ENCODE results near the gene ABCA2.
"Not testable (repeated sequence)": the region's sequence is repeated elsewhere in the genome, so short reads cannot be mapped to it uniquely, and the experiment has no call there.

ABCA2 gene

GRCh38 chr9:137063311-137064026 is 35.4 kb upstream of the ABCA2 start:
- no peak overlapping the region for H3K9ac ChIP-seq (ENCODE audit: low read depth, low read length)
- no peak overlapping the region for H3K27ac ChIP-seq (ENCODE audit: low read depth, low read length)
- H3K36me3 ChIP-seq (ENCODE audit: control insufficient read depth, insufficient read depth, low read length) = peaks cover 9% of the 10 kb centered on the region; the same call in 1 of the 2 replicates
- H3K9me3 ChIP-seq (ENCODE audit: control insufficient read depth, insufficient read depth, low read length) = no peaks in the 10 kb centered on the region
- H3K4me3 ChIP-seq (ENCODE audit: low read depth, low read length) = no peak overlapping the region
- no peaks in the 10 kb centered on the region for H3K27me3 ChIP-seq (ENCODE audit: control insufficient read depth, insufficient read depth, low read length)
- 0 out of 2 replicates have a peak, but pooled peaks cover 4% of the 10 kb centered on the region for H3K4me1 ChIP-seq (ENCODE audit: control insufficient read depth, insufficient read depth, low read length)

- H3K36me3 ChIP-seq (ENCODE audit: control insufficient read depth, insufficient read depth, low read length); H3K27ac ChIP-seq (ENCODE audit: low read depth, low read length); H3K27me3 ChIP-seq (ENCODE audit: control insufficient read depth, insufficient read depth, low read length); H3K9ac ChIP-seq (ENCODE audit: low read depth, low read length); H3K9me3 ChIP-seq (ENCODE audit: control insufficient read depth, insufficient read depth, low read length); H3K4me1 ChIP-seq (ENCODE audit: control insufficient read depth, insufficient read depth, low read length); H3K4me3 ChIP-seq (ENCODE audit: low read depth, low read length): not testable (repeated sequence)
Measured at GRCh38 chr9:137062798-137063197, 34.8 kb upstream of the ABCA2 start.

- Histone ChIP-seq H3K9me3 (ENCODE audit: control insufficient read depth, insufficient read depth, low read length) (no peaks in the 10 kb centered on the region), H3K27me3 (ENCODE audit: control insufficient read depth, insufficient read depth, low read length) (no peaks in the 10 kb centered on the region), H3K4me1 (ENCODE audit: control insufficient read depth, insufficient read depth, low read length) (no peaks in the 10 kb centered on the region), H3K9ac (ENCODE audit: low read depth, low read length) (no peak overlapping the region), H3K27ac (ENCODE audit: low read depth, low read length) (no peak overlapping the region), H3K4me3 (ENCODE audit: low read depth, low read length) (no peak overlapping the region), H3K36me3 (ENCODE audit: control insufficient read depth, insufficient read depth, low read length) (peaks cover 9% of the 10 kb centered on the region; the same call in 1 of the 2 replicates)
Measured at GRCh38 chr9:137062384-137062783, 34.3 kb upstream of the ABCA2 start.

- no peaks in the 10 kb centered on the region for H3K36me3 ChIP-seq (ENCODE audit: control insufficient read depth, insufficient read depth, low read length)
- H3K27ac ChIP-seq (ENCODE audit: low read depth, low read length) = no peak overlapping the region
- no peak overlapping the region for H3K9ac ChIP-seq (ENCODE audit: low read depth, low read length)
- no peak overlapping the region for H3K4me3 ChIP-seq (ENCODE audit: low read depth, low read length)
- H3K4me1 ChIP-seq (ENCODE audit: control insufficient read depth, insufficient read depth, low read length) = no peaks in the 10 kb centered on the region; the same call in 1 of the 2 replicates
- no peaks in the 10 kb centered on the region for H3K9me3 ChIP-seq (ENCODE audit: control insufficient read depth, insufficient read depth, low read length)
- peaks cover 19% of the 10 kb centered on the region for H3K27me3 ChIP-seq (ENCODE audit: control insufficient read depth, insufficient read depth, low read length)
Measured at GRCh38 chr9:137058521-137059234, 30.6 kb upstream of the ABCA2 start.

- no peaks in the 10 kb centered on the region for H3K36me3 ChIP-seq (ENCODE audit: control insufficient read depth, insufficient read depth, low read length)
- no peak overlapping the region for H3K4me3 ChIP-seq (ENCODE audit: low read depth, low read length)
- H3K9ac ChIP-seq (ENCODE audit: low read depth, low read length) = no peak overlapping the region
- H3K27ac ChIP-seq (ENCODE audit: low read depth, low read length) = no peak overlapping the region
- no peaks in the 10 kb centered on the region for H3K9me3 ChIP-seq (ENCODE audit: control insufficient read depth, insufficient read depth, low read length)
- H3K4me1 ChIP-seq (ENCODE audit: control insufficient read depth, insufficient read depth, low read length) = peaks cover 3% of the 10 kb centered on the region
- peaks cover 31% of the 10 kb centered on the region for H3K27me3 ChIP-seq (ENCODE audit: control insufficient read depth, insufficient read depth, low read length)
Measured at GRCh38 chr9:137057545-137057944, 29.5 kb upstream of the ABCA2 start.

GRCh38 chr9:137056739-137057415 is 28.8 kb upstream of the ABCA2 start:
- Histone ChIP-seq H3K4me1 (ENCODE audit: control insufficient read depth, insufficient read depth, low read length) (peaks cover 3% of the 10 kb centered on the region), H3K27me3 (ENCODE audit: control insufficient read depth, insufficient read depth, low read length) (peaks cover 37% of the 10 kb centered on the region), H3K4me3 (ENCODE audit: low read depth, low read length) (no peak overlapping the region), H3K36me3 (ENCODE audit: control insufficient read depth, insufficient read depth, low read length) (no peaks in the 10 kb centered on the region), H3K27ac (ENCODE audit: low read depth, low read length) (no peak overlapping the region), H3K9me3 (ENCODE audit: control insufficient read depth, insufficient read depth, low read length) (no peaks in the 10 kb centered on the region), H3K9ac (ENCODE audit: low read depth, low read length) (no peak overlapping the region)

GRCh38 chr9:137055385-137056364 is 27.6 kb upstream of the ABCA2 start:
- H3K4me3 ChIP-seq (ENCODE audit: low read depth, low read length) = no peak overlapping the region
- H3K4me1 ChIP-seq (ENCODE audit: control insufficient read depth, insufficient read depth, low read length) = peaks cover 3% of the 10 kb centered on the region
- H3K9me3 ChIP-seq (ENCODE audit: control insufficient read depth, insufficient read depth, low read length) = no peaks in the 10 kb centered on the region
- no peak overlapping the region for H3K27ac ChIP-seq (ENCODE audit: low read depth, low read length)
- peaks cover 49% of the 10 kb centered on the region for H3K27me3 ChIP-seq (ENCODE audit: control insufficient read depth, insufficient read depth, low read length)
- H3K9ac ChIP-seq (ENCODE audit: low read depth, low read length) = no peak overlapping the region
- no peaks in the 10 kb centered on the region for H3K36me3 ChIP-seq (ENCODE audit: control insufficient read depth, insufficient read depth, low read length)

GRCh38 chr9:137054932-137055384 is 26.9 kb upstream of the ABCA2 start:
- Histone ChIP-seq H3K4me1 (ENCODE audit: control insufficient read depth, insufficient read depth, low read length) (peaks cover 3% of the 10 kb centered on the region), H3K27ac (ENCODE audit: low read depth, low read length) (no peak overlapping the region), H3K9me3 (ENCODE audit: control insufficient read depth, insufficient read depth, low read length) (no peaks in the 10 kb centered on the region), H3K36me3 (ENCODE audit: control insufficient read depth, insufficient read depth, low read length) (no peaks in the 10 kb centered on the region), H3K9ac (ENCODE audit: low read depth, low read length) (no peak overlapping the region), H3K27me3 (ENCODE audit: control insufficient read depth, insufficient read depth, low read length) (peaks cover 56% of the 10 kb centered on the region), H3K4me3 (ENCODE audit: low read depth, low read length) (no peak overlapping the region)

- H3K4me3 ChIP-seq (ENCODE audit: low read depth, low read length) = peak within 1 kb of the TSS; percentile 55
- H3K36me3 ChIP-seq (ENCODE audit: control insufficient read depth, insufficient read depth, low read length) = no peaks in the 10 kb centered on the region
- no peak within 1 kb of the TSS for H3K9ac ChIP-seq (ENCODE audit: low read depth, low read length)
- H3K27me3 ChIP-seq (ENCODE audit: control insufficient read depth, insufficient read depth, low read length) = peaks cover 63% of the 10 kb centered on the region
- H3K27ac ChIP-seq (ENCODE audit: low read depth, low read length) = no peak within 1 kb of the TSS
- H3K4me1 ChIP-seq (ENCODE audit: control insufficient read depth, insufficient read depth, low read length) = peaks cover 3% of the 10 kb centered on the region
- H3K9me3 ChIP-seq (ENCODE audit: control insufficient read depth, insufficient read depth, low read length) = no peaks in the 10 kb centered on the region
Measured at GRCh38 chr9:137053944-137054931, 26.2 kb upstream of the ABCA2 start, which contains the start of gene ENTPD2. TSS of gene ENTPD2 (minus strand) at chr9:137054061. CDS start at chr9:137053997, 64 bp downstream.

Measured in HUES48 (cell line).